Ishikawa (cell line): ENCODE data around the gene WNT5B.

ENCODE experiments used
- CEBPB ChIP-seq: IDR thresholded peaks from 2 replicates; pipeline ENCODE4 v1.6.1; 2012
- CREB1 ChIP-seq: IDR thresholded peaks from 2 replicates; pipeline ENCODE4 v1.6.1; 2012; ENCODE audit warnings: low read depth
- EGR1 ChIP-seq: IDR thresholded peaks from 2 replicates; pipeline ENCODE4 v1.6.1; 2012
- EP300 ChIP-seq: IDR thresholded peaks from 2 replicates; pipeline ENCODE4 v1.6.1; 2012; ENCODE audit warnings: borderline replicate concordance
- FOXM1 ChIP-seq: IDR thresholded peaks from 2 replicates; pipeline ENCODE4 v1.6.1; 2012; ENCODE audit warnings: low read depth, borderline replicate concordance
- NFIC ChIP-seq: IDR thresholded peaks from 2 replicates; pipeline ENCODE4 v1.6.1; 2012
- RAD21 ChIP-seq: IDR thresholded peaks from 2 replicates; pipeline ENCODE4 v1.6.1; 2012; ENCODE audit warnings: low read depth
- TAF1 ChIP-seq: IDR thresholded peaks from 2 replicates; pipeline ENCODE4 v1.6.1; 2012; ENCODE audit warnings: low read depth, mild to moderate bottlenecking
- TCF12 ChIP-seq: IDR thresholded peaks from 2 replicates; pipeline ENCODE4 v1.6.1; 2012; ENCODE audit warnings: low read depth
- TEAD4 ChIP-seq: IDR thresholded peaks from 2 replicates; pipeline ENCODE4 v1.6.1; 2012
- YY1 ChIP-seq: IDR thresholded peaks from 2 replicates; pipeline ENCODE4 v1.6.1; 2012; ENCODE audit warnings: low read depth
- ZBTB7A ChIP-seq: IDR thresholded peaks from 2 replicates; pipeline ENCODE4 v1.6.1; 2012; ENCODE audit warnings: low read depth
- TF ChIP-seq, protein P1 (sequence below): IDR thresholded peaks from 2 replicates; pipeline ENCODE4 v1.6.1; 2012; ENCODE audit warnings: low read depth, mild to moderate bottlenecking
- TF ChIP-seq, protein P2 (sequence below): IDR thresholded peaks from 2 replicates; pipeline ENCODE4 v1.6.1; 2012
- TF ChIP-seq, protein P3 (sequence below): IDR thresholded peaks from 2 replicates; pipeline ENCODE4 v1.6.1; 2012

The WNT5B gene

DNA sequence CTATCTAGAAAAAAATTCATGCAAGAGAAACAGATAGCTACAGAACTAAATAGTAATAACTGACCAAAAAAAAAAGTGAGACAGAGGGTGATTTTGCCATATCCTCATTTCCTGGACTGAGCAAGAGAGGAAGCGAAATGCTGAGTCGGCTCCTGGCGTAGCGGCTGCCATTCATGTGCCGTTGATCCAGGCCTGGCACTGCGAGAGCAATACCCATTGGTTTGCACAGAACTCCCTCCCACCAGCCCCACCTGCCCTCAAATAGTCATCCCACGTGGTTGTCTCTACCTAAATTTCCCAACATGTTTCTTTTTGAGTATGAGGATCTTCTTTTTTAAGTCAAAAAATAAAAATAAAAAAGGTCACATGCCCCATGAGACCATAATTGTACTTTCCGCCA is 9.4 kb upstream of the WNT5B start:
- TF ChIP-seq, protein P1, sequence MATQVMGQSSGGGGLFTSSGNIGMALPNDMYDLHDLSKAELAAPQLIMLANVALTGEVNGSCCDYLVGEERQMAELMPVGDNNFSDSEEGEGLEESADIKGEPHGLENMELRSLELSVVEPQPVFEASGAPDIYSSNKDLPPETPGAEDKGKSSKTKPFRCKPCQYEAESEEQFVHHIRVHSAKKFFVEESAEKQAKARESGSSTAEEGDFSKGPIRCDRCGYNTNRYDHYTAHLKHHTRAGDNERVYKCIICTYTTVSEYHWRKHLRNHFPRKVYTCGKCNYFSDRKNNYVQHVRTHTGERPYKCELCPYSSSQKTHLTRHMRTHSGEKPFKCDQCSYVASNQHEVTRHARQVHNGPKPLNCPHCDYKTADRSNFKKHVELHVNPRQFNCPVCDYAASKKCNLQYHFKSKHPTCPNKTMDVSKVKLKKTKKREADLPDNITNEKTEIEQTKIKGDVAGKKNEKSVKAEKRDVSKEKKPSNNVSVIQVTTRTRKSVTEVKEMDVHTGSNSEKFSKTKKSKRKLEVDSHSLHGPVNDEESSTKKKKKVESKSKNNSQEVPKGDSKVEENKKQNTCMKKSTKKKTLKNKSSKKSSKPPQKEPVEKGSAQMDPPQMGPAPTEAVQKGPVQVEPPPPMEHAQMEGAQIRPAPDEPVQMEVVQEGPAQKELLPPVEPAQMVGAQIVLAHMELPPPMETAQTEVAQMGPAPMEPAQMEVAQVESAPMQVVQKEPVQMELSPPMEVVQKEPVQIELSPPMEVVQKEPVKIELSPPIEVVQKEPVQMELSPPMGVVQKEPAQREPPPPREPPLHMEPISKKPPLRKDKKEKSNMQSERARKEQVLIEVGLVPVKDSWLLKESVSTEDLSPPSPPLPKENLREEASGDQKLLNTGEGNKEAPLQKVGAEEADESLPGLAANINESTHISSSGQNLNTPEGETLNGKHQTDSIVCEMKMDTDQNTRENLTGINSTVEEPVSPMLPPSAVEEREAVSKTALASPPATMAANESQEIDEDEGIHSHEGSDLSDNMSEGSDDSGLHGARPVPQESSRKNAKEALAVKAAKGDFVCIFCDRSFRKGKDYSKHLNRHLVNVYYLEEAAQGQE: no peak
- no peak for TF ChIP-seq RAD21
- TF ChIP-seq ZBTB7A: no peak
- TF ChIP-seq, protein P2, sequence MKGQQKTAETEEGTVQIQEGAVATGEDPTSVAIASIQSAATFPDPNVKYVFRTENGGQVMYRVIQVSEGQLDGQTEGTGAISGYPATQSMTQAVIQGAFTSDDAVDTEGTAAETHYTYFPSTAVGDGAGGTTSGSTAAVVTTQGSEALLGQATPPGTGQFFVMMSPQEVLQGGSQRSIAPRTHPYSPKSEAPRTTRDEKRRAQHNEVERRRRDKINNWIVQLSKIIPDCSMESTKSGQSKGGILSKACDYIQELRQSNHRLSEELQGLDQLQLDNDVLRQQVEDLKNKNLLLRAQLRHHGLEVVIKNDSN: no peak
- no peak for TF ChIP-seq YY1
- no peak for TF ChIP-seq TCF12
- TF ChIP-seq, protein P3, sequence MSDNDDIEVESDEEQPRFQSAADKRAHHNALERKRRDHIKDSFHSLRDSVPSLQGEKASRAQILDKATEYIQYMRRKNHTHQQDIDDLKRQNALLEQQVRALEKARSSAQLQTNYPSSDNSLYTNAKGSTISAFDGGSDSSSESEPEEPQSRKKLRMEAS: no peak
- no peak for TF ChIP-seq CEBPB
- no peak for TF ChIP-seq FOXM1
- no peak for TF ChIP-seq CREB1
- TF ChIP-seq TAF1: no peak
- no peak for TF ChIP-seq EP300
- no peak for TF ChIP-seq NFIC
- no peak for TF ChIP-seq EGR1
- no peak for TF ChIP-seq TEAD4

DNA sequence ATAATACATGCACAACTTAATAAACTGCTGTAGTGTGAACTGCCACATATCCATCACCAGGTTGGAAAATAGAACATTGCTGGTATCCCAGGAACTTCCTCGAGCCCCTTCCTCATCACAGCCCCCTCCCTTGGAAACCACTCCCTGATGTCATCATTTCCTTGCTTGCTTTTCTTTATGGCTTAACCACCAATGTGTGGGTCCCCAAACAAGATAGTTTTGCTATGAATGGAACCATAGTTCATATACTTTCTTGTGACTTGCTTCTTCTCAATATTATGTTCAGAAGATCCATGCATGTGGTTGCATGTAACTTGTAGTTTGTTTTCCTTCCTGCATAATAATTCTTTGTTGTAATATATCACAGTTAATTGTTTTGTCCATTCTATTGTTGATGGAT is 8.9 kb upstream of the WNT5B start:
- TF ChIP-seq EP300 (no peak), CEBPB (no peak), EGR1 (no peak), FOXM1 (no peak), TEAD4 (no peak), NFIC (no peak), RAD21 (no peak), CREB1 (no peak)
- TF ChIP-seq, protein P3: no peak

DNA sequence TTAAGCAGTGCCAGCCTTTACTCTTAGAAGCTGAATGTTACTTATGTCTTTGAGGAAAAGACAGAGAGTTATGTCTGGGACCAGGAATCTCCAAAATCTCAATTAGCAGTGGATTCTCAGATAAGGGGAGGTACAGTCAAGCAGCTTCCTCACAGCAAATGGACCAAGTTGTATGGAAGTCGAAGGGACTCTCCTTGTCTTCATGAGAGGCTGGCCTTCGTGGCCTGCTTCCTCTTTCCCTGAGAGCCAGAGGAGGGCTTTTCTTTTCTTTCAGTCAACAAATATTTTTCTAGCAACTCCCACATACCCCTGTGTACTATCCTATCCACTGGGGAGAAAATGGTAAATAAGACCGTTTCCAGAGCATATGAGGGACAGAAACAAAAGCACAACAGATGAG is 6.6 kb upstream of the WNT5B start:
- TF ChIP-seq CEBPB: no peak
- TF ChIP-seq TAF1: no peak
- no peak for TF ChIP-seq NFIC
- TF ChIP-seq FOXM1: no peak
- TF ChIP-seq EGR1: no peak
- no peak for TF ChIP-seq CREB1
- TF ChIP-seq, protein P1: no peak
- TF ChIP-seq, protein P3: no peak
- TF ChIP-seq YY1: no peak
- TF ChIP-seq TCF12: no peak
- TF ChIP-seq RAD21: no peak
- TF ChIP-seq EP300: no peak
- TF ChIP-seq ZBTB7A: no peak

DNA sequence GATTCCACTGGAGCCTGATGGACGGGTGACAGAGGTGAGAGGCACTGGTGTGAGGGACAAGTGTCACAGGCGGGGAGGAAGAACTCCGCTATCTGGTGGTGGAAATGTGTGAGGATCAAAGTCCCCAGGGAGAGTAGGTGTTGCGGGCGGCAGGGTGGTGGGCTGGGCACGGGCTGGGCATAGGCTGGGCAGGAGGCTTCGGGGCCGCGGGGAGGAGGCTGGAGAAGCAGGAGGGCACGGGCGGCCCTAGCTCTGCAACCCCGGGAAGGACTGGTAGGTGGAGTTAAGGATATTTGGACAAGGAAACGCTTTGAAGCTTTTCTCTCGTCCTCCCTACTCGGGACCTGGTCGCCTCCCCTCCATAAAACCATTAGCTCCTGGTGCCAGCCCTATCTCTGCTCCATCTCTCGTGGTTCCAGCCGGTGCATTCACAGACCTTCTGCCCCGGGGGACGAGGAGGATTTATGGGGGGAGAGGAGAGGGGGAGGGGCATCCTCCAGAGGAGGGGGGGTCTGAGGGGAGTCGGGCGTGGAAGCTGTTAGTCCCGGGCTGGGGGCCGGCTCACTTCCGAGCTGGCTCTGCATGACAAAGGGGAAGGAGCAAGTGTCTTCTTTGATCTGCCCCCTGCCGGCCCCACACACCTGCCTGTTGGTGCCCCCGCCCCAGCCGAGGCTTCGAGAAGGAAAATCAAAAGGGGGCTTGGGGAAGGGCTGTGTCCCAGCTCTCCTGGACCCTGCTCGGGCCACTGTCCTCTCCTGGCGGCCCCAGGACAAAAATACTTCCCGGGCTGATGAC is 504 bp downstream of the WNT5B start:
- no peak for TF ChIP-seq NFIC
- TF ChIP-seq, protein P3: no peak
- no peak for TF ChIP-seq EGR1
- TF ChIP-seq, protein P2: no peak
- TF ChIP-seq TCF12: no peak
- TF ChIP-seq CEBPB: no peak
- no peak for TF ChIP-seq RAD21
- no peak for TF ChIP-seq EP300
- TF ChIP-seq TEAD4: no peak
- TF ChIP-seq TAF1: no peak
- TF ChIP-seq ZBTB7A: no peak
- TF ChIP-seq, protein P1: no peak
- no peak for TF ChIP-seq CREB1
- no peak for TF ChIP-seq YY1
- TF ChIP-seq FOXM1: no peak
